ENCODE measurements around the gene ACKR4.
"Not testable (repeated sequence)": the region's sequence is repeated elsewhere in the genome, so short reads cannot be mapped to it uniquely, and the experiment has no call there.

The ACKR4 gene

GRCh38 chr3:132593947-132594323, 3.1 kb upstream of the ACKR4 start:
- H3K4me1 ChIP-seq (ENCODE audit: control extremely low read depth in 1 of 4, control insufficient read depth in 4 of 4, insufficient read depth in 4 of 4, low read length in 3 of 4) = no peaks in the 10 kb centered on the region
- no peak overlapping the region for H3K27ac ChIP-seq (ENCODE audit: insufficient read depth in 1 of 2, low read depth in 1 of 2, low read length in 2 of 2, poor library complexity in 1 of 2, severe bottlenecking in 2 of 2)
- peaks cover 0 to 3% (median 0%) of the 10 kb centered on the region in 5 experiments for H3K9me3 ChIP-seq (ENCODE audit: control extremely low read depth in 1 of 5, control insufficient read depth in 4 of 5, insufficient read depth in 2 of 5, low read depth in 1 of 5, low read length in 4 of 5)
- no peaks in the 10 kb centered on the region for H3K27me3 ChIP-seq (replicated peaks in 2 of 5; ENCODE audit: control insufficient read depth in 4 of 5, insufficient read depth in 5 of 5, low read length in 4 of 5)
- no peak for DNase-seq
- H3K4me3 ChIP-seq (ENCODE audit: control insufficient read depth in 1 of 7, extremely low read depth in 1 of 7, insufficient read depth in 4 of 7, low read depth in 2 of 7, low read length in 6 of 7) = no peak overlapping the region
- CTCF ChIA-PET = interaction anchor here (1.9 kb wide), 1 partner anchor 58 kb away, joined by 4 read pairs; no protein-coding TSS in a partner anchor
- POLR2A ChIA-PET = no interaction called here
- no CpG with 5 or more reads among the region's 3 CpGs for WGBS (ENCODE audit: insufficient coverage)
- H3K36me3 ChIP-seq (ENCODE audit: control insufficient read depth in 4 of 4, insufficient read depth in 4 of 4, low read length in 3 of 4) = peaks cover 2 to 16% (median 6%) of the 10 kb centered on the region in 4 experiments

GRCh38 chr3:132594498-132594897, 2.6 kb upstream of the ACKR4 start:
- no peak overlapping the region for H3K27ac ChIP-seq (ENCODE audit: insufficient read depth in 1 of 2, low read depth in 1 of 2, low read length in 2 of 2, poor library complexity in 1 of 2, severe bottlenecking in 2 of 2)
- ChIA-PET CTCF (interaction anchor here (1.9 kb wide), 1 partner anchor 58 kb away, joined by 4 read pairs; no protein-coding TSS in a partner anchor), POLR2A (interaction anchor here (0.6 kb wide), 1 partner anchor 22 kb away, joined by 3 read pairs; no protein-coding TSS in a partner anchor)

GRCh38 chr3:132595014-132595413, 2.1 kb upstream of the ACKR4 start:
- CTCF ChIA-PET = interaction anchor here (0.9 to 1.9 kb wide), 2 partner anchors 13 to 59 kb away, joined by 3 to 4 read pairs; no protein-coding TSS in a partner anchor
- peaks cover 0 to 2% (median 0%) of the 10 kb centered on the region in 5 experiments for H3K9me3 ChIP-seq (ENCODE audit: control extremely low read depth in 1 of 5, control insufficient read depth in 4 of 5, insufficient read depth in 2 of 5, low read depth in 1 of 5, low read length in 4 of 5)
- H3K4me3 ChIP-seq (ENCODE audit: control insufficient read depth in 1 of 7, extremely low read depth in 1 of 7, insufficient read depth in 4 of 7, low read depth in 2 of 7, low read length in 6 of 7) = no peak overlapping the region
- no peak overlapping the region for H3K27ac ChIP-seq (ENCODE audit: insufficient read depth in 1 of 2, low read depth in 1 of 2, low read length in 2 of 2, poor library complexity in 1 of 2, severe bottlenecking in 2 of 2)
- no peaks in the 10 kb centered on the region for H3K27me3 ChIP-seq (replicated peaks in 2 of 5; ENCODE audit: control insufficient read depth in 4 of 5, insufficient read depth in 5 of 5, low read length in 4 of 5)
- DNase-seq = no peak
- peaks cover 2 to 16% (median 7%) of the 10 kb centered on the region in 4 experiments for H3K36me3 ChIP-seq (ENCODE audit: control insufficient read depth in 4 of 4, insufficient read depth in 4 of 4, low read length in 3 of 4)
- POLR2A ChIA-PET = interaction anchor here (0.6 kb wide), 1 partner anchor 22 kb away, joined by 3 read pairs; no protein-coding TSS in a partner anchor
- H3K4me1 ChIP-seq (ENCODE audit: control extremely low read depth in 1 of 4, control insufficient read depth in 4 of 4, insufficient read depth in 4 of 4, low read length in 3 of 4) = no peaks in the 10 kb centered on the region

More at GRCh38 chr3:132594498-132594897, 2.6 kb upstream of the ACKR4 start:
- no peak for DNase-seq
- Histone ChIP-seq H3K4me3 (ENCODE audit: control insufficient read depth in 1 of 7, extremely low read depth in 1 of 7, insufficient read depth in 4 of 7, low read depth in 2 of 7, low read length in 6 of 7) (no peak overlapping the region), H3K36me3 (ENCODE audit: control insufficient read depth in 4 of 4, insufficient read depth in 4 of 4, low read length in 3 of 4) (peaks cover 2 to 16% (median 7%) of the 10 kb centered on the region in 4 experiments), H3K27me3 (replicated peaks in 2 of 5; ENCODE audit: control insufficient read depth in 4 of 5, insufficient read depth in 5 of 5, low read length in 4 of 5) (no peaks in the 10 kb centered on the region), H3K4me1 (ENCODE audit: control extremely low read depth in 1 of 4, control insufficient read depth in 4 of 4, insufficient read depth in 4 of 4, low read length in 3 of 4) (no peaks in the 10 kb centered on the region), H3K9me3 (ENCODE audit: control extremely low read depth in 1 of 5, control insufficient read depth in 4 of 5, insufficient read depth in 2 of 5, low read depth in 1 of 5, low read length in 4 of 5) (peaks cover 0 to 3% (median 0%) of the 10 kb centered on the region in 5 experiments)

- CTCF ChIA-PET = no interaction called here
- Histone ChIP-seq H3K27ac (ENCODE audit: insufficient read depth in 1 of 2, low read depth in 1 of 2, low read length in 2 of 2, poor library complexity in 1 of 2, severe bottlenecking in 2 of 2) (no peak overlapping the region), H3K27me3 (replicated peaks in 2 of 5; ENCODE audit: control insufficient read depth in 4 of 5, insufficient read depth in 5 of 5, low read length in 4 of 5) (no peaks in the 10 kb centered on the region), H3K4me3 (ENCODE audit: control insufficient read depth in 1 of 7, extremely low read depth in 1 of 7, insufficient read depth in 4 of 7, low read depth in 2 of 7, low read length in 6 of 7) (no peak overlapping the region), H3K9me3 (ENCODE audit: control extremely low read depth in 1 of 5, control insufficient read depth in 4 of 5, insufficient read depth in 2 of 5, low read depth in 1 of 5, low read length in 4 of 5) (no peaks in the 10 kb centered on the region), H3K4me1 (ENCODE audit: control extremely low read depth in 1 of 4, control insufficient read depth in 4 of 4, insufficient read depth in 4 of 4, low read length in 3 of 4) (no peaks in the 10 kb centered on the region), H3K36me3 (ENCODE audit: control insufficient read depth in 4 of 4, insufficient read depth in 4 of 4, low read length in 3 of 4) (peaks cover 2 to 13% (median 7%) of the 10 kb centered on the region in 4 experiments)
- POLR2A ChIA-PET = no interaction called here
- DNase-seq = no peak
Measured at GRCh38 chr3:132596326-132596725, 744 bp upstream of the ACKR4 start.

GRCh38 chr3:132597660-132598059, 590 bp downstream of the ACKR4 start:
- Histone ChIP-seq H3K36me3 (ENCODE audit: control insufficient read depth in 4 of 4, insufficient read depth in 4 of 4, low read length in 3 of 4) (peaks cover 2 to 14% (median 7%) of the 10 kb centered on the region in 4 experiments), H3K9me3 (ENCODE audit: control extremely low read depth in 1 of 5, control insufficient read depth in 4 of 5, insufficient read depth in 2 of 5, low read depth in 1 of 5, low read length in 4 of 5) (no peaks in the 10 kb centered on the region), H3K4me1 (ENCODE audit: control extremely low read depth in 1 of 4, control insufficient read depth in 4 of 4, insufficient read depth in 4 of 4, low read length in 3 of 4) (no peaks in the 10 kb centered on the region), H3K4me3 (ENCODE audit: control insufficient read depth in 1 of 7, extremely low read depth in 1 of 7, insufficient read depth in 4 of 7, low read depth in 2 of 7, low read length in 6 of 7) (no peak overlapping the region), H3K27me3 (replicated peaks in 2 of 5; ENCODE audit: control insufficient read depth in 4 of 5, insufficient read depth in 5 of 5, low read length in 4 of 5) (no peaks in the 10 kb centered on the region), H3K27ac (ENCODE audit: insufficient read depth in 1 of 2, low read depth in 1 of 2, low read length in 2 of 2, poor library complexity in 1 of 2, severe bottlenecking in 2 of 2) (no peak overlapping the region)
- no peak for DNase-seq
- WGBS (ENCODE audit: insufficient coverage) = no CpG with 5 or more reads among the region's 2 CpGs
- POLR2A ChIA-PET = no interaction called here
- CTCF ChIA-PET = no interaction called here

GRCh38 chr3:132598181-132598580, 1.1 kb downstream of the ACKR4 start:
- Histone ChIP-seq H3K4me1 (ENCODE audit: control extremely low read depth in 1 of 4, control insufficient read depth in 4 of 4, insufficient read depth in 4 of 4, low read length in 3 of 4) (no peaks in the 10 kb centered on the region), H3K9me3 (ENCODE audit: control extremely low read depth in 1 of 5, control insufficient read depth in 4 of 5, insufficient read depth in 2 of 5, low read depth in 1 of 5, low read length in 4 of 5) (no peaks in the 10 kb centered on the region), H3K4me3 (ENCODE audit: control insufficient read depth in 1 of 7, extremely low read depth in 1 of 7, insufficient read depth in 4 of 7, low read depth in 2 of 7, low read length in 6 of 7) (no peak overlapping the region), H3K27ac (ENCODE audit: insufficient read depth in 1 of 2, low read depth in 1 of 2, low read length in 2 of 2, poor library complexity in 1 of 2, severe bottlenecking in 2 of 2) (no peak overlapping the region), H3K36me3 (ENCODE audit: control insufficient read depth in 4 of 4, insufficient read depth in 4 of 4, low read length in 3 of 4) (peaks cover 2 to 19% (median 9%) of the 10 kb centered on the region in 4 experiments), H3K27me3 (replicated peaks in 2 of 5; ENCODE audit: control insufficient read depth in 4 of 5, insufficient read depth in 5 of 5, low read length in 4 of 5) (no peaks in the 10 kb centered on the region)
- ChIA-PET POLR2A (no interaction called here), CTCF (no interaction called here)
- DNase-seq = no peak
- 100% methylated on average over 2 of the region's 3 CpGs for WGBS (ENCODE audit: insufficient coverage)

GRCh38 chr3:132600614-132601013, 3.5 kb downstream of the ACKR4 start:
- no CpG with 5 or more reads among the region's 1 CpG for WGBS (ENCODE audit: insufficient coverage)
- H3K4me3 ChIP-seq (ENCODE audit: control insufficient read depth in 1 of 7, extremely low read depth in 1 of 7, insufficient read depth in 4 of 7, low read depth in 2 of 7, low read length in 6 of 7); POLR2A ChIA-PET; CTCF ChIA-PET; H3K4me1 ChIP-seq (ENCODE audit: control extremely low read depth in 1 of 4, control insufficient read depth in 4 of 4, insufficient read depth in 4 of 4, low read length in 3 of 4); H3K27ac ChIP-seq (ENCODE audit: insufficient read depth in 1 of 2, low read depth in 1 of 2, low read length in 2 of 2, poor library complexity in 1 of 2, severe bottlenecking in 2 of 2); DNase-seq; H3K9me3 ChIP-seq (ENCODE audit: control extremely low read depth in 1 of 5, control insufficient read depth in 4 of 5, insufficient read depth in 2 of 5, low read depth in 1 of 5, low read length in 4 of 5); H3K27me3 ChIP-seq (replicated peaks in 2 of 5; ENCODE audit: control insufficient read depth in 4 of 5, insufficient read depth in 5 of 5, low read length in 4 of 5): not testable (repeated sequence)
- peaks cover 3 to 23% (median 10%) of the 10 kb centered on the region in 4 experiments for H3K36me3 ChIP-seq (ENCODE audit: control insufficient read depth in 4 of 4, insufficient read depth in 4 of 4, low read length in 3 of 4)

Data from common myeloid progenitor, CD34-positive (primary cell).